Erythroblast (primary cell): ENCODE results near the gene CEACAM18.

ENCODE experiments used
- GATA1 ChIP-seq: IDR thresholded peaks from 2 replicates; pipeline ENCODE4 v1.6.1; 2011; ENCODE audit warnings: low read depth, mild to moderate bottlenecking, control low read depth, low read length, moderate library complexity
- POLR2A ChIP-seq: IDR thresholded peaks from 2 replicates; pipeline ENCODE4 v1.6.1; 2011; ENCODE audit warnings: mild to moderate bottlenecking, low read length

GRCh38 chr19:51473009-51473707 is 5.2 kb upstream of the CEACAM18 start:
- TF ChIP-seq POLR2A (no peak), GATA1 (no peak)
